ENCODE data around the gene POSTN. TPM values are rescaled to one million over a fixed set of nuclear protein-coding genes. Genes with fewer than 3 reads are reported as not detected.

The POSTN gene
- total RNA-seq, 2 donors from 2014 or later, result not detected

GRCh38 chr13:37529751-37530385, 68.7 kb downstream of the POSTN start:
- H3K27ac Mint-ChIP-seq, result no peak overlapping the region
- ATAC-seq, result no peak
- H3K36me3 Mint-ChIP-seq (ENCODE audit: low read depth), result no peaks in the 10 kb centered on the region
- H3K27me3 Mint-ChIP-seq, result no peaks in the 10 kb centered on the region
- no peak for DNase-seq
- no peaks in the 10 kb centered on the region for H3K4me1 Mint-ChIP-seq
- H3K4me3 Mint-ChIP-seq, result no peak overlapping the region
- H3K9me3 ChIP-seq (ENCODE audit: control insufficient read depth, low read length, poor library complexity, severe bottlenecking), result no peaks in the 10 kb centered on the region

GRCh38 chr13:37526710-37527473, 71.7 kb downstream of the POSTN start:
- Mint-ChIP-seq H3K27ac (no peak overlapping the region), H3K27me3 (no peaks in the 10 kb centered on the region), H3K4me1 (no peaks in the 10 kb centered on the region), H3K4me3 (no peak overlapping the region), H3K36me3 (ENCODE audit: low read depth) (no peaks in the 10 kb centered on the region)
- no peak for DNase-seq
- no peak for ATAC-seq
- H3K9me3 ChIP-seq (ENCODE audit: control insufficient read depth, low read length, poor library complexity, severe bottlenecking), result no peaks in the 10 kb centered on the region

- H3K36me3 Mint-ChIP-seq (ENCODE audit: low read depth), result no peaks in the 10 kb centered on the region
- DNase-seq, result no peak
- H3K27ac Mint-ChIP-seq, result no peak overlapping the region
- no peaks in the 10 kb centered on the region for H3K9me3 ChIP-seq (ENCODE audit: control insufficient read depth, low read length, poor library complexity, severe bottlenecking)
- no peak for ATAC-seq
- no peak overlapping the region for H3K4me3 Mint-ChIP-seq
- H3K4me1 Mint-ChIP-seq, result no peaks in the 10 kb centered on the region
- no peaks in the 10 kb centered on the region for H3K27me3 Mint-ChIP-seq
Measured at GRCh38 chr13:37515226-37515625, 83.3 kb downstream of the POSTN start.
